Effector CD4-positive, alpha-beta T cell (primary cell): Measurements from ENCODE around the gene LUZP2.
"Not testable (repeated sequence)": the region's sequence is repeated elsewhere in the genome, so short reads cannot be mapped to it uniquely, and the experiment has no call there.

Experiments
- DNase-seq: peaks from one replicate; pipeline ENCODE4 v3.0.0-alpha.2; 2020

The LUZP2 gene

DNA sequence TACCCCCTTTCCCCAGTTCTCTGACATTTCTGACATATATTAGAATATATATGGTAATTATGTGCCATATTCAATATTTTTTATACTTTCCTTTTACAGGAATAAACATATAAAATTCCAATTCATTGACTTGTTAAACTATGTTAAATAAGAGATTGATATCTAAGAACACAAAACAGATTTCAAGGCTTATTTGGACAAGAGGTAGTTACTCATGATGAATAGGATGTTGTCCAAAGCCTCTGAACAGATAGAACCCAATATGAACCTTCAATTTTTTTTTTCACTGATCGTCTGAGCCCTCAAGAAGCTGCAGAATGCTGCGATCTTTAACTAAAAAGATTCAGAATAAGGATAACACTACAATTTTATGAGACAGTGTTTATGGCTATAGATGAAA, 340.3 kb downstream of the LUZP2 start:
- DNase-seq, result no peak

DNA sequence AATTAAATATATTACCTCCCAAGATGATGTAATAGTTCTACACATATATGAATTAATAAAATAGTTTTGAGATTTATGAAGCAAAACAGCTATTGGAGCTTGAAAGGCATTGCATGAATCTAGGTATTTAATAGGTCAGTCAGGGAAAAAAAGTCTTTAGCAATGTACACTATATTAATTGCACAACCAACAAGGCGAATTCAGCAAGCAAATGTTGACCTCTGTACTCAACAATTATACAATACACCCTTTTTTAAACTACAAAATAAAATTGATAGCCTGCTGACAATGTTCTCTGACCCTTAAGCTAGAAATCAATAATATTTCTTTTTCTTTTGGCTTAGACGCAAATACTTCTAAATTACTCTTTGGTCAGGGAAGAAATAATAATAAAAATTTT, 345.5 kb downstream of the LUZP2 start:
- DNase-seq, result no peak

DNA sequence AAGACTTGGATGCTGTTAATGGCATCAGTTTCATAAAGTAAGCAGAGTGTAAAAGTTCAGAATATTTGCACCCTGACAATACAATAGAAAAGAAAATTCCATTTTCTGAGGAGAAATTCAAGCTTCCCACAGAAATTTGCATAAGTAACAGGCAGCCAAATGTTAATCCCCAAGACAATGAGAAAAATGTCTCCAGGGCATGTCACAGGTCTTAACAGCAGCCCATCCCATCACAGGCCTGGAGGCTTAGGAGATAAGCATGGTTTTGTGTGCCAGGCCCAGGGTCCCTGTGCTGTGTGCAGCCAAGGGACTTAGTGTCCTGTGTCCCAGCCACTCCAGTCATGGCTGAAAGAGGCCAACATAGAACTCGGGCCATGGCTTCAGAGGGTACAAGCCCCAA, 347.6 kb downstream of the LUZP2 start:
- no peak for DNase-seq

DNA sequence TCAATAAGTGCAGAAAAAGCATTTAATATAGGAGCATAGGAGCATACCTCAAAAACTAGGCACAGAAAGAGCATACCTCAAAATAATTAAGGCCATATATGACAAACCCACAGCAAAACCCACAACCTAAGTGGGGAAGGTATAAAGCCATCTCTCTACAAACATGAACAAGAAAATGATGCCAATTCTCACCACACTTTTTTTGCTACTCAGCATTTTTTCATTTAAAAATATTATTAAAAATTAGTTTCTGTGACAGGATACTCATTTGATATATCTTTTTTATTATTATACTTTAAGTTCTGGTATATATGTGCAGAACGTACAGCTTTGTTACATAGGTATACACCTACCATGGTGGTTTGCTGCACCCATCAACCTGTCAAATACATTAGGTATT, 352.0 kb downstream of the LUZP2 start:
- no peak for DNase-seq

DNA sequence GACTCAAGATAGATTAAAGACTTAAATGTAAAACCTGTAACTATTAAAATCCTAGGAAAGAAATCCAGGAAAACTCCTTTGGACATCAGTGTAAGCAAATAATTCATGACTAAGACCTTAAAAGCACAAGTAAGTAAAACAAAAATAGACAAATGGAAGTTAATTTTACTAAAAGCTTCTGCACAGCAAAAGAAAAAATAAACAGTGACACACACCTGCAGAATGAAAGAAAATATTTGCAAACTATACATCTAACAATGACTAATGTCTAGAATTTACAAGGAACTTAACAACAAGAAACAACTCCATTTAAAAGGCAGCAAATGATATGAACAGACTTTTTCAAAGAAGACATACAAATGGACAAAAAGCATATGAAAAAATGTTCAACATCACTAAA, 359.1 kb downstream of the LUZP2 start:
- no peak for DNase-seq

DNA sequence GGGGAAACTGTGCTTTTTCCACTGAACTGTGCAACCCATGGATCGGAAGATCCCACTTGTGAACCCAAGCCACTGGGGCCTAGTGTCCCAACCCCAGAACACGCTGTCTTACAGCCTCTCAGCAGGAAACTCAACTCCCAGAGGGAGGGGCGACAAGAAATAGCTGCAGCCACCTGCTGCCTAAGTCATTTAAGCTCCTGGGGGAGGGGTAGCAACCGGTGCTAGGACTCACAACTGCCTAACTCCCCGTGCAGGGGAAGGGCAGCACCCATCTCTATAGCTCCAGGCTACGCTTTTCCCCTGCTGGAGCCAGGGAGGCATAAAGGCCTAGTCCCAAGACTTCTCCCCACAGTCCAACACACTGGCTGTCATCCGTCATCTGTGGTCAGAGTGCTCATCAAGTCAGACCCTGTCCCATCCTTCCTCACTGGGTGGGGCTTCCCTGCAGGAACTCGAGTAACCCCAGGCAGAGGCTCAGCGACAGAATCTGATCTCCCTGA, 363.0 kb downstream of the LUZP2 start:
- no peak for DNase-seq

DNA sequence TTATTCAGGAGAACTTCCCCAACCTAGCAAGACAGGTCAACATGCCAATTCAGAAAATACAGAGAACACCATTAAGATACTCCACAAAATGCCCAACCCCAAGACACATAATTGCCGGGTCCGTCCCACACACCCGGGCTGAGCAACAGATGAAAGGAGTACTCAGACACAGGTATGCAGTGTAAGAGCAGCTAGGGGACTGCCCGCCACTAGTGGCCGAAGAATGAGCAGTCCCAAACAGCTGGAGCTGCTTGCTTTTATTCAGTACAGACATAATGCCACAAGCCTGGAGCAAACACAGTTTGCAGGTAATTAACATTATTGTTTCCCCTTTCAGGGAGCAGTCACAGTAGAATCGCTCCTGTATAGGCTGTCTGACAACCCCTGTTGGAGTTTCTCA, 364.6 kb downstream of the LUZP2 start:
- DNase-seq, result no peak

DNA sequence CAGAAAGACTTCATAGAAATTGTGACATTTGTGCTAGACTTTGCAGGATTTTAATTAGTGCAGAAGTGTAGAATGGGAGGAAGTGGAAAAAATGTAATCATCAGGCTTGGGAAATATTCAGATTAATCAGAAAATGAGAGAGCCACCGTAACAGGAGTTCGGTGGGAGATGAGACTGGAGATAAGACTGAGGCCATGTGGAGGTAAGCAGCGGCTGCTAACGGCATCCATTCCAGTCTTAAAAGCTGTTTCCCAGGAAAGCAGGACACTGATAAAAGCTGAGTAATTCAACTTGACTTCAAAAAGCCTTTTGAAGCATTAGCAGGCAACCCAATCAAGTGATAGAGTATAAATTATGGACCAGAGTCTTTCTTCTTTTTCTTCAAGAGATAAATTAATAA, 369.9 kb downstream of the LUZP2 start:
- no peak for DNase-seq

DNA sequence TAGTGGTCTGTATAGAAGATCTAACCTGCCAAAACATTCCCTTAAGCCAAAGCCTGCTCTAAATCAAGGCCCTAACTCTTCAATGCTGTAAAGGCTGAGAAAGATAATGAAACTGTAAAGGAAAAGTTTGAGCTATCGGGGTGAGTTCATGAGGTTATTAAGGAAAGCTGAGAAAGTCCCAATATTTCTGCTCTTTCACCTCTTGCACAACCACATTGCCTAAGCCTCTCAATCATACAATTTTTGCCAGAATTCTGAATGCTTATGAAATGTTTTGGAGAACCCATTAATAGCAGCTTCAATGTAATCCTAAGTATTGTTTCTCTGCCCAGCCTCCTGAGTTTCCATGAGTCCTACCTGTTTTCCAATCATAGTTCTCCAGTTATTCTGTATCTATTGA, 373.2 kb downstream of the LUZP2 start:
- DNase-seq, result no peak

DNA sequence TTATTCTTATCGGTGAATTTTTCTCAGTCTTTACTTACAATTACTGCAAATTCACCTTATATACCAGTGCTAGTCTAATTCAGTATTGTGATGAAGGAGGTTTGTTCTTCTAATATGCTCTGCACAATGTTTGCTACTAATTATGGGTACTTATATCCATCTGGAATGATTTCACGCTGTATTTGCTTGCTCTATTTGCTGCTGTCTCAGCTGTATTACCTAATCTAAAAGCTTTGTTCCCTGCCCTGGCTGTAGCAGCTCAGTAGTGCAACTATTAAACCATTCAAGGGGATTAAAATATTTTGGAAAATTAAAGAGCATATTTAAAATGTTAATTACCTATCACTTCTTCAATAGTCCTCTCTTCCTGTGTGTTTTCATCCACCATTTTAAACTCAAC, 375.3 kb downstream of the LUZP2 start:
- no peak for DNase-seq

DNA sequence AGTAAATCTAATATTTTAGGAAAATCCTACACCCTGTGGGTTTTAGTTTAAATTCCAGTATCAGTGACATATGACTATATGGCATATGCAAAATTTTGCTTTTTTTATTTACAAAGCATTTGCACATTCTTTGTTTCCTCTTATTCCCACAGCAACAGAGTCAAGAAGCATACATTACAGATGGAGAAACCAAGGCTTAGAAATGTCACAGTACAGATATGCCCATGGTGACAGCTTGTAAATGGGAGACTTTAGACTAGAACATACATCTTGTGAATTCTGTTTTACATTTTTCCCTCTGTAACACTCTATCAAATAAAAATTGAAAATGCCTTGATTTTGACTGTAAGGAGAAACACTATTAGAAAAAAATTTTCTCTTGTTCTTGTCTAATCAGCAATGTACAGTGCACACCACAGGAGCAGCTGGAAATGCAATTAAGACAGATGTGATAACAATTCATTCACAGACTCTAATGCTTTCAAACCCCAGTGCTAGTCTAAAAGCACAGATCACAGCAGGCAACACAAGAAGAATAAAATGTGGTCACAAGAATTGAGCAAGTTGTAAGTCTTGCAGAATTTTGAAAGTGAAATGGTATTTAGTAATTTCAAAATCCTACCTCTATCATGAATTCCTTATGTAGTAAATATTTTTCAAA, 375.9 kb downstream of the LUZP2 start:
- DNase-seq, result no peak

DNA sequence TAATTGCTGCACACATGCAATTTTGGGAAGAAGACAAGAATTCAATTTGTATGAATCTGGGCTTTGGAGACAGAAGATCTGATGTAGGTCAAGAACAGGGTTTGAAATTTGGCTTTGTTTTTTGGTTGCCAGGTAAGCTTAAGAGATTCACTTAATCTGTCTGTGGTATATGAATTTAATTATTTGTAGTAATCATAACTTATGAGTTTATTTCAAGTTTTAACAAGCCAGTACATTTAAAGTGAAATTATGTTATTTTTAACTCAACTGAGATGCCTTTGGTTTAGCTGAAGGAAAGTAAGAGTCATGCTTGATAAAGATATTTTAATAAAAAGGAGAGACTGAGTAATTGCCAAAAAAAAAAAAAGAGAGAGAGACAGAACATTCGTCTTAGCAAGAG, 384.1 kb downstream of the LUZP2 start:
- DNase-seq, result no peak

DNA sequence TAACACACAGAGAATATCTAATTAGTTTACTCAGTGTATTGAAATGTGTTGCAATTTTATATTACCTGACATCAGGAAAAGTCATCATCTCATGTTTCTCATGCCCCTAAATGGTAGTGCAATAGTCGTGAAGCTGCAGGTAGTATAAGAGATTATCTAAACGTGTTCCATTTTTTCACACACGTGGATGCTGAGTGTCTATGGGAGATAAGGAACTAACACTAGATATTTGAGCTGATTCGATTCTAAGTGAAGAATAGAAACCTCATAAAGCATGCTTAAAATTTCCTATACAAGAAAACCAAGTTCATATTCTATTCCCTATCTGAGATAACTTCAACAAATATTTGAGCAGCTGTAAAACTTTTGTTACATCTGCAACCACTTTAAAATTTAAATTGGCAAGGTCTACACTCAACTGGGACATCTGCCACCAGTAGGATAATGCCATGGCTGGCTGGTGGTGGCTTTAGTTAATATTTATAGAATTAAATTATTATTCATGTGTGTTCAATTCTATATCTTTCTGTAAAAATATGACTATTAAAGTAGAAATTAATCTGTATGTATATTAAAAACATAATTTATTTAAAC, 388.8 kb downstream of the LUZP2 start:
- DNase-seq, result no peak

DNA sequence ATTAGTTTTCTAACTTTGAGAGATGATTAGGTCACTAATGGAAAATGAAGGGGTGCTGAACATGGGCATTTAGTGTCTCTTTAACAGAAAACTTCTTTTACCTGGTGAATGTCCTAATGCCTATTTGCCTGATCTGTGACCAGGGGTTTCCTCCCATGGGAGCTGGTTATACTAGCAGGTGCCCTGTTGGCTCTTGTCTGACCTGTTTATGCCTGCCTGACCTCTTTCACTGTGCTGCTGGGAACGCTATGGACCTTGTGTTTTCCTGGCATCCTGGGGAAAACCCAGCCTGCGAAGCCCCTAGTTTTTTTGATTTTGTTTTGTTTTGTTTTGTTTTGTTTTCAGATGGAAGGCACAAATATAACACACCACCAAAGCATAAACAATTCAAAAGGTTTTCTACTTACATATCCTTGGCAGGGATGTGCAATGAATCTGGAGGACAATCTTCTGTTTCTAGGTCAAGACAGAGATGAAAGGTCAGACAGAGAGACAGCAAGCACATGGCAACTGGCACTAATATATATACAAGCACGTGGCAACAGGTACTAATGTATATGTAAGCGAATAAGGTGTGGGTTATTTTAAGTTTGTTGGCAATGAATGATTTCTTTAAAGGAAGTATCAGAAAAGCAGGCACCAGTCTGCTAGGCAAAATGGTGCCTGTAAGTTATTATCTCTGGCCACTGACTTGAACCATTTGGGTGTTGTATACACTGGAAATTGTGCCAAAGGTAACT, 390.2 kb downstream of the LUZP2 start:
- DNase-seq, result no peak

DNA sequence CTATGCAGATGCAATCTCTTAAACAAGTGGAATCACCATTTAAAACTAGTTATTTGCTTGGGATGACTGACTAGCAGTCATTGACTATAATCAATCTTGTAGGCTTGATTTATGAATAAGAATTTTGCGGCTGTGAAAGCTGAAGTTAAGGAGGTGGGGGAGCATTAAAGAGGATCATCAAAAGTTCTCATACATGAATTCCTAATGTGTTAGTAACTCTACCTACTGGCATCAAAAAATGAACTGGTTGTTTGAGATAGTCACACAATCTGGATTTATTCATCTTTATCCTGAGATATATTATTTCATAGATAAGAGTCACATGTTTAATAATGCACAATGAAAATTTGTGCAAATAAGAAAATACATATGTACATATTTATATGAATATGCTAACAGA, 393.6 kb downstream of the LUZP2 start:
- DNase-seq, result no peak

DNA sequence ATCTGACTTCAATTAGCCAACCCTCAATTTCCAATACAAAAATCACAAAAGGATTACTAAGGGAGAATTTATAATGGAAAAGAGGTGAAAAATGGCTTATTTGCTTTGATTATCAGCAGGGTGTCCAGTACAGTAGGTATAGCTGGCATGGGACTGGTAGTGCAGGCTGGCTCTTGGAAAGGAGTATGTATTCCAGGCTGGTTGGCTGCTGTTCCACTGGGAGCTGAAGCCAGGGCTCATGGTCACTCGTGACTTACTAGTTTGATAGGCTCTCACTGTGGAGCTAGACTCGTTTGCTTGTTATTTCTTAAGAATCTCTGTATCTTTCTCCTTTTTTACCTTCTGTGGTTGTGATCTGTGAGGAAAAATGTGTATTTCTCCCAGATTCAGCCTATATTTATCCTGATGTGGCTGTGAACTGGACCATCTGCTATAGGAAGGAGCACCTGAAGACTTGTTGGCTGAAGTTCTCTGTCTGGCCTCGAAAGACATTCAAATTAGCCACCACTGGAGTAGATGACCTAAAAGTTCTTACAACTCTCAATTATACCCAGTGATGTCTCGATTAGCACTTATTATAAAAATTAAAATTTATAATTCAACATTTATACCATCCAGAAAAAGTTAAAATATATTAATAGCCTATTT, 395.1 kb downstream of the LUZP2 start:
- not testable (repeated sequence) for DNase-seq

DNA sequence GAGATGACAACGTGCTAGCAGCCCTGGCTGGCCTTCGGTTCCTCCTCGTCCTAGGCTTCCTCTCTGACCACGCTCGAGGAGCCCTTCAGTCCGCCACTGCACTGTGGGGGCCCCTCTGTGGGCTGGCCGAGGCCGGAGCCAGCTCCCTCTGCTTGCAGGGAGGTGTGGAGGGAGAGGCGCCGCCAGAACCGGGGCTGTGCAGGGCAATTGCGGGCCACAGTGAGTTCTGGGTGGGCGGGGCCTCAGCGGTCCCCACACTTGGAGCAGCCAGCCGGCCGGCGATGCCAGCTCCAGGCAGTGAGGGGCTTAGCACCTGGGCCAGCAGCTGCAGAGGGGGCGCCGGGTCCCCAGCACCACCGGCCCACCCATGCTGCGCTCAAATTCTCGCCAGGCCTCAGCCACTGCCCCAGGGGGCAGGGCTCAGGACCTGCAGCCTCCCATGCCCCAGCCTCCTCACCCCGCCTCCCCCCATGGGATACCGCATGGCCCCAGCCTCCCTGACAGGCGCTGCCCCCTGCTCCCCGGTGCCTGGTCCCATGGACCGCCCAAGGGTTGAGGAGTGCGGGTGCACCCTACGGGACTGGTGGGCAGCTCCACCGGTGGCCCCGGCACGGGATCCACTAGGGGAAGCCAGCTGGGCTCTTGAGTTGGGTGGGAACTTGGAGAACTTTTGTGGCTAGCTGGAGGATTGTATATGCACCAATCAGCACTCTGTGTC, 399.4 kb downstream of the LUZP2 start:
- no peak for DNase-seq

DNA sequence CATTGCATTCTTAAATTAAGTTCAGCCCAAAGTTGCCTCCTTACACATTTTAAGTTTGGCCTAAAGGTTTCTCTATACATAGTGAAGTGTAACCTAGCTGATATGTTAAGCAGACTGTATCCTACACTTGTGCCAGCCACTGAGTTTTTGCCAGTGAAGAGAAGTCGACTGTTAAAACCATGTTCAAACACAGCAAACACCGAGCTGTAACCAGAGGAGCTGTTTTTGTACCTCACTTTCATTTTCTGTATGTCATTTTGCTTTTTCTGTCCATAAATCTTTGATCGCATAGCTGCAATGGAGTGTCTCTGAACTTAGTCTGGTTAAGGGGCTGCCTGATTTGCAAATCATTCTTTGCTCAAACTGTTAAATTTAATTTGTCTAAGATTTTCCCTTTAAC, 403.7 kb downstream of the LUZP2 start:
- DNase-seq, result no peak

DNA sequence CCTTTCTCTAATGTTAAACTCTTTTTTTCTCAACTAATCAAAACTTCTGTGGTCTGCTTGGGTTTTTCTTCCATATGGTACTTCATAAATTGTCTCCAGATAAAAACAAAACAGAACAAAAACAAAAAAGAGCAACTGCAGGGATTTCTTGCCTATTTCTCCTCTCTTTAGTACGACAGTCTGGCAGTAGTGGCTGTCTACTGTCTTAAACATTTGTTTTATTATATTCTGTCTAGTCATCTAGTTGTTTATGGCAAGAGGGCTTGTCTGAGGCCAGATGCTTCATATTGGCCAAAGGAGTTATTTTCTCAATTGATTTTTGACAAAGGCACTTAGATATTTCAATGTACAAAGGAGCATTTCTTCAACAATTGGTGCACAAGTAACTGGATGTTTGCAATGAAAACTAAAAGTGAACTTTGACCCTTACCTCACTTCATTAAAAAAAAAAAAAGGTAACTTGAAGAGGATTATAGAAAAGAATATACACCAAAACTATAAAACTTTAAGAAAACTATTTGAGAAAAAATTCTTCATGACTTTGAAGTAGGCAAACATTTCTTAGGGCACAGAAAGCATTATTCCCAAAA, 404.2 kb downstream of the LUZP2 start:
- no peak for DNase-seq

DNA sequence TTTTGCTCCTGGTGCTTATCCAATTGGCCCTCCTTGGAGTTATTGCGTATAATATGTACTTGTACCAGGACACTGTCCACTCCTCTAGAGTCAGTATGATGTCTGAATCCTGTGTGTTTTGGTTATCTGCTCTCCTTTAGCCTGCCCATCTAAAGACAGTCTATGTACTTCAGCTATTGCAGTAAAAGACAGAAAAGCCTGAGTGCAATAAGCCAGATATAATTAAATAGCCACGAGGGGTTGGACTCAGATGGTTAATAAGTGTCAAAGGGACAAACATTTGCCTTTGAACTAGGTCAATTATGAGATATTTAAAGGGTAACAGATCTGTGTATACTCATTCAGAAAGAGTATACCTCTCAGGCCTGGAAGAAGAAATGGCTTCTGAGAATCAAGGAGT, 406.7 kb downstream of the LUZP2 start:
- DNase-seq, result no peak

DNA sequence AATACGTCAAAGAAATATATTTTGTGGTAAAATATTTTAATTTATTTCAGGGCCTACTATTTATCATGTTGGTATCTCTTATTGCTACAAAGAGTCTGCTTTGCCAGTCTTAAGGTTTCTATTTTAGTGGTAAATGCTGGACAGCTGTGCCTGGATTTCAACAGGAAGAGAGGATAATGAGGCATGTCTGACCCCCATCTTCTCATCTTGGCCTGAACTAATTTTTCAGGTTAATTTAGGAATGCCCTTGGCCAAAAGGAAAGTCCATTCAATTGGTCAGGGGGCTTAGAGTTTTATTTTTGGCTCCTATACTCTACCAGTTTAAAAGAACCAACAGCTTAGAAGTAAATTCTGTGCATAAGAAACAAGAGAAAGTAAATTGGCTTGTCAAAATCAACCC, 428.2 kb downstream of the LUZP2 start:
- no peak for DNase-seq

DNA sequence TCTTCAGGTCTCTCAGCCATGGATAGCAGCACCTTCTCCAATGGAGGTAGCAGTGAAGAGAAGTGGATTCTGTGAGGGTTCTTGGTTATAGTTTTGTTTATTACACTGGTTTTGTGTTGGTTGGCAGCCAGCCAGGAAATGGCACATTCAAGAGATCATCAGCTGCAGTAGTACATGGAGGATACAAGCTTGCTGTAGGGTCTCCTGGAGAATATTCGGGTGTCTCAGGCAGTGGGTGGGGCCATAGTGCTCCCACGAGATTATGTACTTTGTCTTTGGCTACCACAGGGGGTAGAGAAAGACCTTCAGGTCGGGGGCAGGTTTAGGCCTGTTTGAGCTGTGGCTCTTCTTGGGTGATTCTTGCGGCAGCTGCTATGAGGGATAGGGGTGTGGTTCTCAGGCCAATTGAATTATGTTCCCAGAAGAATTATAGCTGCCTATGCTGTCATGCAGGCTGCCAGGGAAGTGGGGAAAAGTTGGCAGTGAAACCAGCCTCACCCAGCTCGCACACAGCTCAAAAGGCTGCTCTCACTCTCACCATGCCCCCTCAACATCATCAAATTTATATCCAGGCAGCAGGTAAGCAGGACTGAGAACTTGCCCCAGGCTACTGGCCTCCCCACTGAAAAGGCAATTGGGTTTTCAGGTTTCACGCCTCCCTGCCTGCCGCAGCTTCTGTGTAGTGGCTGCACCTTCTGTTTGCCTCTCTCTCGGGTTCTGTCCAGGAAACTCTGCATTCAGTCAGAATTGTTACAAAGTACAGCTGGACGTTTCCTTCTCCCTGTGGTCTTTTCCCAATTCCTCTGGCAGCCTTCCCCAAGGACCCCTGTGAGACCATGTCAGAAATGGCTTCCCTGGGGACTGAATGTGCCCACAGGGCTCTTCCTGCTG, 435.5 kb downstream of the LUZP2 start:
- DNase-seq, result no peak
